Neural cell (in vitro differentiated cells): ENCODE measurements around the gene TMEM50B.

ENCODE experiments used
- EP300 ChIP-seq: fragments of 450-650 bp; conservative IDR thresholded peaks from 2 replicates; pipeline ENCODE4 v1.6.1; 2014; ENCODE audit warnings: antibody characterized with exemption, mild to moderate bottlenecking, moderate library complexity; ENCODE audit not compliant: poor library complexity, severe bottlenecking
- MXI1 ChIP-seq: fragments of 450-650 bp; conservative IDR thresholded peaks from 2 replicates; pipeline ENCODE4 v1.6.1; 2014; ENCODE audit warnings: antibody characterized with exemption, mild to moderate bottlenecking; ENCODE audit not compliant: poor library complexity, severe bottlenecking
- POLR2AphosphoS5 ChIP-seq: IDR thresholded peaks from 2 replicates; pipeline ENCODE4 v1.6.1; 2012
- RAD21 ChIP-seq: fragments of 450-650 bp; conservative IDR thresholded peaks from 2 replicates; pipeline ENCODE4 v1.6.1; 2014; ENCODE audit warnings: antibody characterized with exemption, mild to moderate bottlenecking, moderate library complexity
- SMC3 ChIP-seq: fragments of 450-650 bp; conservative IDR thresholded peaks from 2 replicates; pipeline ENCODE4 v1.6.1; 2014; ENCODE audit warnings: antibody characterized with exemption, mild to moderate bottlenecking, moderate library complexity; ENCODE audit not compliant: poor library complexity
- TAF1 ChIP-seq: IDR thresholded peaks from 2 replicates; pipeline ENCODE4 v1.6.1; 2012; ENCODE audit warnings: low read depth
- TF ChIP-seq, protein P1 (sequence below): fragments of 450-650 bp; IDR thresholded peaks from 2 replicates; pipeline ENCODE4 v1.5.1; 2014; ENCODE audit warnings: antibody characterized with exemption, mild to moderate bottlenecking, moderate library complexity; ENCODE audit not compliant: poor library complexity, severe bottlenecking

DNA sequence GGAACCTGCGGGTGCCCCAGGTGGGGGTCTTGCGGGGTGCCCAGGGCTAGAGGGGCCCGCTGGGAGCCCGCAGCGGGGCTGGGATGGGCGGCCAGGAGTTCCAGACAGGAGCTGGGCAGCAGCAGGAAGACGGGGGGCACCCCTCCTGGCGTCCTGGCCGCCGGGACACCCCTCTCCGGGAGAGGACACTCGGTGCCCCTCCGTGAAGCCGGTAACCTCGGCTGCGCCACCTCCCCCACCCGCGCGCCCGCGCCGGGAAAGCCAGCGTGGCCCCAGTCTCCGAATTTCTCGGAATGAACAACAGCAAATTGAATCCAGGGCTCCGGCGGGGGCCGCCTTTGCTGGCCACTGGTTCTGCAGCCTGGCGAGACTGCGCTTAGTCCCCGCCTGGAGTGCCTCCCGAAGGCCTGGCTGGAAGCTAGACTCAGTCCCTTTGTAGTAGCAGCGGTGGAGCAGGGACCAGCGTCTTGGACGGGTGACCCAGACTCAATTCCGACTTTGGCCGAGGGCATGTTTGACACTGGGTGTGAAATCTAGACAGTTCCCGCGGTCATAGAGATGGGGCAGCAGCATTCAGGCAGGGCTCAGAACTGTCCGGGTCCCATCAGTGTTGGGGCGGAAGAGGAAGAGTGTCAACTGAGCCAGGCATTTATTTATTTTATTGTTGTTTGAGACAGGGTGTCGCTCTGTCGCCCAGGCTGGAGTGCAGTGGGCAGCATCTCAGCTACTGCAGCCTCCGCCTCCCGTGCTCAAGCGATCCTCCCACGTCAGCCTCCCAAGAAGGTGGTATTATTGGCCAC lies 75.8 kb downstream of the TMEM50B start:
- TF ChIP-seq, protein P1, sequence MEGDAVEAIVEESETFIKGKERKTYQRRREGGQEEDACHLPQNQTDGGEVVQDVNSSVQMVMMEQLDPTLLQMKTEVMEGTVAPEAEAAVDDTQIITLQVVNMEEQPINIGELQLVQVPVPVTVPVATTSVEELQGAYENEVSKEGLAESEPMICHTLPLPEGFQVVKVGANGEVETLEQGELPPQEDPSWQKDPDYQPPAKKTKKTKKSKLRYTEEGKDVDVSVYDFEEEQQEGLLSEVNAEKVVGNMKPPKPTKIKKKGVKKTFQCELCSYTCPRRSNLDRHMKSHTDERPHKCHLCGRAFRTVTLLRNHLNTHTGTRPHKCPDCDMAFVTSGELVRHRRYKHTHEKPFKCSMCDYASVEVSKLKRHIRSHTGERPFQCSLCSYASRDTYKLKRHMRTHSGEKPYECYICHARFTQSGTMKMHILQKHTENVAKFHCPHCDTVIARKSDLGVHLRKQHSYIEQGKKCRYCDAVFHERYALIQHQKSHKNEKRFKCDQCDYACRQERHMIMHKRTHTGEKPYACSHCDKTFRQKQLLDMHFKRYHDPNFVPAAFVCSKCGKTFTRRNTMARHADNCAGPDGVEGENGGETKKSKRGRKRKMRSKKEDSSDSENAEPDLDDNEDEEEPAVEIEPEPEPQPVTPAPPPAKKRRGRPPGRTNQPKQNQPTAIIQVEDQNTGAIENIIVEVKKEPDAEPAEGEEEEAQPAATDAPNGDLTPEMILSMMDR, result no peak
- TF ChIP-seq RAD21, result no peak
- TF ChIP-seq MXI1, result peak; percentile 38
- peak; percentile 14 for TF ChIP-seq SMC3
- peak; percentile 29 for TF ChIP-seq TAF1
- no peak for TF ChIP-seq EP300
- TF ChIP-seq POLR2AphosphoS5, result peak; percentile 5
